Measurements from ENCODE around the gene RNF114. TPM values are rescaled to one million over a fixed set of nuclear protein-coding genes. Genes with fewer than 3 reads are reported as not detected.
"Not testable (repeated sequence)": the region's sequence is repeated elsewhere in the genome, so short reads cannot be mapped to it uniquely, and the experiment has no call there.

RNF114 gene
- polyA plus RNA-seq, 3 donors: 45.1 to 57.9 (median 45.7) TPM

DNA sequence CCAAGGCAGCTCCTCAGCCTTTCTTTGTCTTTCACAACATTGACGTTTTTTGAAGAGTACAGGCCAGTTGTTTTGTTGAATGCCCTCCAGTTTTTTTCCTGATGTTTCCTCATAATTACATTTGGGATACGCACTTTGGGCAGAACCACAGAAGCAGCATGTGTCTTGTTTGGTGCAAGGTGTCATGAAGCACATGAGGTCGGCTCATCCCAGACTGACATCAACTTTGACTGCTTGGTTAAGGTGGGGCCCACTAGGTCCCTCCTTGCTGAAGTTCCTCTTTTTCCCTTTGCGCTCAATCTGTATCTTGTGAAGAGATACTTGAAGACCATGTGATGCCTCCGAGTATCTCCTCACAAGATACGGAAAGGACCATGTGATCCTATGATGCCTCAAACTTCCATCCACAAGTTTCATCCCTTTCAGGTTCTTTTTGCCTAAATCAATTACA, 57.1 kb downstream of the RNF114 start:
- WGBS, 3 donors: 38 to 80% (median 58%) methylated on average over 6 of the region's 6 CpGs
- no peak overlapping the region for H3K27ac ChIP-seq (ENCODE audit: low read depth, low read length)

DNA sequence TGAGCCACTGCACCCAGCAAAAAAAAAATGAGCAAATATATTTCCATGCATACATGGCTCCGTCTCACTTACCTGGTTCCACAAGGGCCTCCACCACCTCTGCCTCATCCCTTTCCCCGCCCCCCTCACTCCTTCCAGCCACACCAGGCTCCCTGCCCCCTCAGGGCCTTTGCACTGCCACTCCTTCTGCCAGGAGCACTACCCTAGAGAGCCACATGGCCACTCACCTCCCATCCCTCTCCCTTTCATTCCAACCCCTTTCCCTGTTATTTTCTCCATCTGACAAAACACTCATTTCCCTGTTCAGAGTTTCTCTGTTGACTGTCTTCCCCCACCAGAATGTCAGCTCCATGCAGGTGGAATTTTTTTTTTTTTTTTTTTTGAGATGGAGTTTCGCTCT, 59.4 kb downstream of the RNF114 start:
- 88 to 93% (median 92%) methylated on average over 2 to 3 of the region's 3 CpGs for WGBS, 3 donors
- H3K27ac ChIP-seq (ENCODE audit: low read depth, low read length): no peak overlapping the region

DNA sequence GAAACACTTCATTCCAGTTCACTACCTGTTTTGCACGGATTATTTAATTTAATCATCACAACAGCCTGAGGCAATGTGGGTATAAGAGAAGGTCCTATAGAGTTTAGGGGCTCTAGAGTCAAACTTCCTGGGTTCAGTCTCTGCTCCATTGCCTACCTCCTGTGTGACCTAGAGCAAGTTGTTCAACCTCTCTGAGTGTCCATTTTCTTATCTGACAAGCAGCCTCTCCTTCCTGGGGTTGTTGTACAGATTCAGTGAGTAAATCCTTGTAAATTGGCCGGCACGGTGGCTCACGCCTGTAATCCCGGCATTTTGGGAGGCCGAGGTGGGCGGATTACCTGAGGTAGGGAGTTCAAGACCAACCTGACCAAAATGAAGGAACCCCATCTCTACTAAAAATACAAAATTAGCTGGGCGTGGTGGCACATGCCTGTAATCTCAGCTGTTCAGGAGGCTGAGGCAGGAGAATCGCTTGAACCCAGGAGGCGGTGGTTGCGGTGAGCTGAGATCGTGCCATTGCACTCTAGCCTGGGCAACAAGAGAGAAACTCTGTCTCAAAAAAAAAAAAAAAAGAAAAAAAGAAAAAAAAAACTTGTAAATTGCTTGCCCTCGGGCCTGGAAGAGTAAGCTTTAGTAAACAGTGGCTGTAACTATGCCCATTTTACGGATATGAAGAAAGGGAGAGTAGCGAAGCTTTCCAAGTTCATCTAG, 62.4 kb downstream of the RNF114 start:
- not testable (repeated sequence) for H3K27ac ChIP-seq (ENCODE audit: low read depth, low read length)
- WGBS, 3 donors: 85 to 93% (median 91%) methylated on average over 15 of the region's 15 CpGs

DNA sequence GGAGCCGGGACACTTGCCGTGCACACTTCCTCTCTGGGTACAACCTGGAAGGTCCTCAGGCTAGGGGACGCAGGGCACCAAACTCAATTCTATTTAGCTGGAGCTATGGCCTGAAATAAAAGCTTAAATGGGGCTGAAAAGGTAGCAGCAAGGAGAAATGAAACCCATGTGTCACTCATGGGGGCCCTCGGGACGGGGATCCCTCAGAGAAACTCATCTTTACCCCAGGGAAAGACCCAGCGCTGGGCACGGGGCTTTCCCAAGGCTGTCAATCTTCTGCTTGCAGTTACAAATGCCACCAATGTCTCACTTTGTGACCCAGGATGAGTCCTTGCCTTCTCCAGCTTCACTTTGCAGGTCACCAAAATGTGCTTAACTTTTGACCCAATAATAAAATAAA, 63.1 kb downstream of the RNF114 start:
- 66 to 76% (median 72%) methylated on average over 7 of the region's 7 CpGs for WGBS, 3 donors

DNA sequence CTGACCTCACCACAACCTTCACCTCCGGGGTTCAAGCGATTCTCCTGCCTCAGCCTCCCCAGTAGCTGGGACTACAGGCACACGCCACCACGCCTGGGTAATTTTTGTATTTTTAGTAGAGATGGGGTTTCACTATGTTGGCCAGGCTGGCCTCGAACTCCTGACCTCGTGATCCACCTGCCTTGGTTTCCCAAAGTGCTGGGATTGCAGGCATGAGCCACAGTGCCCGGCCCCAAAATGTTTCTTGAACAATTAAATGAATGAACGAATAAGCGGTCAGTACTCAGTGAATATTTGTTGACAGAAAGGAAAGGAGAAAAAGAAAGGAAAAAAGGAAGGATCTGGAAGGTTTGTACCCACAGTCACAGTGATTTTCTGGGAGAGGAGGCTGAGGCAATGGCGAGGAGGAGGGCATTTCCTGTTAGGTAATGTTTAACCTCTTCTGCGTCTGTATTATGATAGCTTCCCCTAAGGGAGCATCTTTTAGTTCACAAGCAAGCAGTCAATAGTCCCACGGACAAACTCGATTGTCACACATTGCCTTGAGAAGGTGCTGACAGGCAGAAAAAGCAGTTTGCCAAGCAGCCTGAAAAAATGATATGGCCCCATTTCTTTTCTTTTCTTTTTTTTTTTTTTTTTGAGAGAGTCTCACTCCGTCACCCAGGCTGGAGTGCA, 64.5 kb downstream of the RNF114 start:
- 69 to 77% (median 75%) methylated on average over 14 of the region's 14 CpGs for WGBS, 3 donors
- H3K27ac ChIP-seq (ENCODE audit: low read depth, low read length): not testable (repeated sequence)

More for the DNA sequence above, 63.1 kb downstream of the RNF114 start:
- H3K27ac ChIP-seq (ENCODE audit: low read depth, low read length): no peak overlapping the region

DNA sequence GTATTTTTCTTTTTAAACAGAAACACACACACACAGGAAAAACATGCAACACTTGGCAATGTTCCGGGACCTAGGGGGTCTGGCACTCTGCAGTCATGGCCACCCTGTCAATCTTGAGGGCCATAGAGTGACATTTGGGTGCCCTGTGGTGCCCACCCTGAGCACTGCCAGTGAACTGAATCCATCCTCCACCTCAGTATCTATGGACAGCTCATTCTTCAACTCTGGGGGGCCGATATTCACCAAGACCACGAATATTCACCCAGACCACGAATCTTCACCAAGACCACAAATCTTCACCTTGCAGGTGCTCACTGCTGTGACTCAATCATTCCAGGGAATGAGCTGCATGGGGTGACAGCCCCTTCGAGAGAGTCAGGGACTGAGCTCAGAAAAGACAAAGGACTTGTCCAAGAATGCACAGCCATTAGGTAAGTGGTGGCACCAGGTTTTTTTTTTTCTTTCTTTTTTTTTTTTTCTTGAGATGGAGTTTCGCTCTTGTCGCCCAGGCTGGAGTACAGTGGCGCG, 65.7 kb downstream of the RNF114 start:
- H3K27ac ChIP-seq (ENCODE audit: low read depth, low read length): no peak overlapping the region
- WGBS, 3 donors: 75 to 88% (median 87%) methylated on average over 8 to 9 of the region's 9 CpGs

DNA sequence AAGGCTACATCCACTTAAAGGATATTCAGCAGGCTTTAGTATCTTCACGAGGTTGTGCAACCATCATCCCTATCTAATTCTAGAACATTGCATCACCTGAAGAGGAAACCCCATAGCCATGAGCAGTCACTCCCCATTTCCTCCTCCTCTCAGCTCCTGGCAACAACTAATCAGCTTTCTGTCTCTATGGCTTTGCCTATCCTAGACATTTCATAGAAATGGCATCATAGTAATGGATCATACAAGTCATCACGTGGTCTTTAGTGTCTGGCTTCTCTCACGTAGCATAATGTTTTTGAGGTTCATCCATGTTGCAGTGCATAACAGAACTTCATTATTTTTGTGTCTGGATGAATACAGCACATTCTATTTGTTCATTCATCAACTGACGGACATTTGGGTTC, 67.1 kb downstream of the RNF114 start:
- H3K27ac ChIP-seq (ENCODE audit: low read depth, low read length): no peak overlapping the region
- 26 to 76% (median 39%) methylated on average over 4 of the region's 4 CpGs for WGBS, 3 donors

Other genes starting within 250 kb of the RNF114 start
- gene B4GALT5, start 222.5 kb upstream of the RNF114 start, polyA plus RNA-seq: 10 to 100 TPM in 2 of 3 donors, 1 to 10 TPM in 1; 8.7 to 48.2 (median 22.7) TPM
- 1 to 10 TPM; 5.1 to 8.6 (median 7.0) TPM for gene SLC9A8, start 123.6 kb upstream of the RNF114 start, polyA plus RNA-seq
- gene SPATA2, start 20.9 kb upstream of the RNF114 start, polyA plus RNA-seq: 1 to 10 TPM; 3.8 to 5.0 (median 4.7) TPM
- 10 to 100 TPM in 2 of 3 donors, 1 to 10 TPM in 1; 2.8 to 23.4 (median 21.5) TPM for gene SNAI1, start 46.6 kb downstream of the RNF114 start, polyA plus RNA-seq
- gene UBE2V1, start 176.8 kb downstream of the RNF114 start, polyA plus RNA-seq: 10 to 100 TPM; 45.8 to 85.7 (median 66.3) TPM
- gene PEDS1, start 217.3 kb downstream of the RNF114 start, polyA plus RNA-seq: 10 to 100 TPM; 10.6 to 53.5 (median 21.8) TPM

All from adipose tissue (tissue), 3 donors.